Astrocyte (in vitro differentiated cells and primary cell): Measurements from ENCODE around the gene CELF1. TPM values are rescaled to one million over a fixed set of nuclear protein-coding genes. Genes with fewer than 3 reads are reported as not detected.

Experiments
- DNase-seq: peaks from one replicate; pipeline ENCODE4 v3.0.0-alpha.2; 2010; ENCODE audit warnings: low read depth
- FAIRE-seq: peaks from 2 replicates; lab custom pipeline; 2011; peaks lifted over from hg19 to GRCh38; lab: Jason Lieb, UNC
- H2AFZ ChIP-seq: 2 replicates; pipeline ENCODE4 v1.6.0; 2012; ENCODE audit warnings: low read depth, low read length, inconsistent platforms
- H3K27ac ChIP-seq: 2 replicates; pipeline ENCODE4 v1.5.1; 2011; ENCODE audit warnings: low read depth, low read length, inconsistent platforms
- H3K27me3 ChIP-seq: 2 replicates; pipeline ENCODE4 v1.6.0; 2011; ENCODE audit warnings: low read length, inconsistent platforms; ENCODE audit not compliant: insufficient read depth
- H3K36me3 ChIP-seq: 2 replicates; pipeline ENCODE4 v1.5.1; 2011; ENCODE audit warnings: low read length, inconsistent platforms; ENCODE audit not compliant: insufficient read depth
- H3K4me1 ChIP-seq: 2 replicates; pipeline ENCODE4 v1.5.1; 2011; ENCODE audit warnings: low read length, inconsistent platforms; ENCODE audit not compliant: insufficient read depth
- H3K4me2 ChIP-seq: 2 replicates; pipeline ENCODE4 v1.6.0; 2012; ENCODE audit warnings: low read length, inconsistent platforms
- H3K4me3 ChIP-seq: 2 replicates; pipeline ENCODE4 v1.5.1; 2011; ENCODE audit warnings: low read depth, mild to moderate bottlenecking, low read length, inconsistent platforms; ENCODE audit not compliant: insufficient read depth
- H3K79me2 ChIP-seq: 2 replicates; pipeline ENCODE4 v1.6.0; 2012; ENCODE audit warnings: mild to moderate bottlenecking, low read length, inconsistent platforms; ENCODE audit not compliant: insufficient read depth
- H3K9ac ChIP-seq: 2 replicates; pipeline ENCODE4 v1.6.0; 2012; ENCODE audit warnings: mild to moderate bottlenecking, low read length, inconsistent platforms
- H3K9me3 ChIP-seq: 2 replicates; pipeline ENCODE4 v1.5.1; 2012; ENCODE audit warnings: low read depth, mild to moderate bottlenecking, low read length, inconsistent platforms; ENCODE audit not compliant: insufficient read depth
- H4K20me1 ChIP-seq: 2 replicates; pipeline ENCODE4 v1.6.0; 2012; ENCODE audit warnings: low read length, inconsistent platforms; ENCODE audit not compliant: insufficient read depth
- H3K27ac Mint-ChIP-seq: one replicate; pipeline ENCODE4 v1.8.0; 2021; ENCODE audit warnings: mild to moderate bottlenecking, mixed read lengths; ENCODE audit not compliant: unreplicated experiment
- H3K27me3 Mint-ChIP-seq: one replicate; pipeline ENCODE4 v1.8.0; 2021; ENCODE audit warnings: low read depth, mixed read lengths; ENCODE audit not compliant: unreplicated experiment
- H3K36me3 Mint-ChIP-seq: one replicate; pipeline ENCODE4 v1.8.0; 2021; ENCODE audit warnings: low read depth, mixed read lengths; ENCODE audit not compliant: unreplicated experiment
- H3K4me1 Mint-ChIP-seq: one replicate; pipeline ENCODE4 v1.8.0; 2021; ENCODE audit warnings: low read depth, mixed read lengths; ENCODE audit not compliant: unreplicated experiment
- H3K4me3 Mint-ChIP-seq: one replicate; pipeline ENCODE4 v1.8.0; 2021; ENCODE audit warnings: mild to moderate bottlenecking, moderate library complexity, mixed read lengths; ENCODE audit not compliant: unreplicated experiment
- H3K9me3 Mint-ChIP-seq: one replicate; pipeline ENCODE4 v1.8.0; 2021; ENCODE audit warnings: mild to moderate bottlenecking, mixed read lengths; ENCODE audit not compliant: unreplicated experiment
- CTCF ChIP-seq: IDR thresholded peaks from 2 replicates; pipeline ENCODE4 v1.5.1; 2011; ENCODE audit warnings: low read depth, mild to moderate bottlenecking, inconsistent platforms, low read length, moderate library complexity; ENCODE audit not compliant: insufficient read depth
- EZH2 ChIP-seq: IDR thresholded peaks from 2 replicates; pipeline ENCODE4 v1.6.1; 2012; ENCODE audit warnings: mild to moderate bottlenecking, low read length, inconsistent platforms; ENCODE audit not compliant: insufficient read depth
- total RNA-seq: library from RNA; stranded (reverse); gene quantifications from 2 replicates; pipeline ENCODE4 v1.2.1, GENCODE V29; 2021

CELF1 gene
- total RNA-seq, 1 donor from 2014 or later, result 101 TPM

GRCh38 chr11:47502767-47503166 lies 50.2 kb downstream of the CELF1 start:
- H3K27ac ChIP-seq, result no peak overlapping the region
- H4K20me1 ChIP-seq, result peaks cover 88% of the 10 kb centered on the region
- H3K4me2 ChIP-seq, result no peak overlapping the region
- no peak overlapping the region for H3K4me3 Mint-ChIP-seq
- no peaks in the 10 kb centered on the region for H3K9me3 ChIP-seq
- peaks cover 4% of the 10 kb centered on the region for H3K36me3 Mint-ChIP-seq
- FAIRE-seq (no peak), DNase-seq (no peak)
- no peak overlapping the region for H3K27ac Mint-ChIP-seq
- no peaks in the 10 kb centered on the region for H3K9me3 Mint-ChIP-seq
- H3K79me2 ChIP-seq, result peaks cover 99% of the 10 kb centered on the region
- no peak overlapping the region for H2AFZ ChIP-seq
- no peaks in the 10 kb centered on the region for H3K4me1 ChIP-seq
- peaks cover 2% of the 10 kb centered on the region for H3K36me3 ChIP-seq
- H3K4me1 Mint-ChIP-seq, result peaks cover 30% of the 10 kb centered on the region
- no peaks in the 10 kb centered on the region for H3K27me3 Mint-ChIP-seq
- TF ChIP-seq CTCF (no peak), EZH2 (no peak)
- no peak overlapping the region for H3K4me3 ChIP-seq
- H3K9ac ChIP-seq, result no peak overlapping the region
- H3K27me3 ChIP-seq, result no peaks in the 10 kb centered on the region

DNA sequence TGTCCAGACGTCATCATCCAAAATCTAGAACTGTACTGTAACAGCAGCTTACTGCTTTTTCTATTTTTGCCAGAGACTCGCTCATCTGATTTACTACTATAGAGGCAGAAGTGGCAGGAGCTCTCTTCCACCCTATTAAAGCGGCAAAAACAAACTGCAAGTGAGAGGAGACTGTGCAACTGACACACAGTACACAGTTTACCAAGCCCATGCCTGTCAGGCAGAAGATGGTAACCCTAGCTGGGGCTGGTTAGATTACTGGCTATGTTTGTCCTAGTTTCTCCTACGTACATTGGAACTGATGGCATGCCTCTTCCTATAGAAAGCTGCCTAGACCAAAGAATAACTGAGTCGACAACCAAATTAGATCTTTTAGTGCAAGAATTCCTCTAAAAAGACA lies 51.8 kb downstream of the CELF1 start:
- no peak overlapping the region for H3K4me3 ChIP-seq
- H3K9ac ChIP-seq, result no peak overlapping the region
- Mint-ChIP-seq H3K36me3 (peaks cover 4% of the 10 kb centered on the region), H3K27me3 (no peaks in the 10 kb centered on the region), H3K9me3 (no peaks in the 10 kb centered on the region), H3K4me1 (peaks cover 16% of the 10 kb centered on the region), H3K4me3 (no peak overlapping the region), H3K27ac (no peak overlapping the region)
- DNase-seq (no peak), FAIRE-seq (no peak)
- no peaks in the 10 kb centered on the region for H3K9me3 ChIP-seq
- H3K27me3 ChIP-seq, result no peaks in the 10 kb centered on the region
- H3K79me2 ChIP-seq, result peaks cover 99% of the 10 kb centered on the region
- TF ChIP-seq EZH2 (no peak), CTCF (no peak)
- no peak overlapping the region for H2AFZ ChIP-seq
- H3K4me2 ChIP-seq, result no peak overlapping the region
- H3K4me1 ChIP-seq, result no peaks in the 10 kb centered on the region
- H4K20me1 ChIP-seq, result peaks cover 89% of the 10 kb centered on the region
- H3K36me3 ChIP-seq, result peaks cover 2% of the 10 kb centered on the region
- no peak overlapping the region for H3K27ac ChIP-seq

GRCh38 chr11:47500121-47500520 lies 52.8 kb downstream of the CELF1 start:
- peaks cover 98% of the 10 kb centered on the region for H3K79me2 ChIP-seq
- H4K20me1 ChIP-seq, result peaks cover 92% of the 10 kb centered on the region
- H3K4me1 ChIP-seq, result no peaks in the 10 kb centered on the region
- no peak overlapping the region for H2AFZ ChIP-seq
- no peak overlapping the region for H3K9ac ChIP-seq
- H3K27me3 Mint-ChIP-seq, result no peaks in the 10 kb centered on the region
- FAIRE-seq (no peak), DNase-seq (no peak)
- no peak overlapping the region for H3K4me3 ChIP-seq
- H3K4me2 ChIP-seq, result no peak overlapping the region
- no peak overlapping the region for H3K27ac ChIP-seq
- H3K9me3 ChIP-seq, result no peaks in the 10 kb centered on the region
- H3K27ac Mint-ChIP-seq, result no peak overlapping the region
- H3K27me3 ChIP-seq, result no peaks in the 10 kb centered on the region
- H3K4me1 Mint-ChIP-seq, result peaks cover 16% of the 10 kb centered on the region
- TF ChIP-seq EZH2, result no peak
- TF ChIP-seq CTCF, result no peak
- no peak overlapping the region for H3K4me3 Mint-ChIP-seq
- no peaks in the 10 kb centered on the region for H3K9me3 Mint-ChIP-seq
- H3K36me3 Mint-ChIP-seq, result peaks cover 4% of the 10 kb centered on the region
- H3K36me3 ChIP-seq, result peaks cover 2% of the 10 kb centered on the region
